Measurements from ENCODE around the gene DOCK8.

DNA sequence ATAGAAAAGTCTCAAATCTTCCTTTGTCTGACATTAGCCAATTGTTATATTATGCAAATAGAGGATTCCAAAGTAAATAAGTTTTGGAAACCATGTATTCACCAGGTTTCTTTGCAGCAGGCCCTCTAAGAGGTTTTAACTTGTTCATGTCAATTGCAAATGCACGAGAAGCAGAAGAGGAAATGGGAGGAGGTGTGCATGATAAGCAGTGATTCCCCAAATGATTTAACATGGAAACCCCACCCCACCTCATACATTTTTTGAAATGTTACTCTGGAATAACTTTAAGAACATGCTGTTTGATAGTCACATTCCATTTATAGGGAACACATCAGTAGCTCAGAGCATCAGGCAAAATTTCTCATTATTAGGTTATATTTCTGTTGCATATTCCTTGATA is 190.7 kb downstream of the DOCK8 start:
- TF ChIP-seq, protein P1, sequence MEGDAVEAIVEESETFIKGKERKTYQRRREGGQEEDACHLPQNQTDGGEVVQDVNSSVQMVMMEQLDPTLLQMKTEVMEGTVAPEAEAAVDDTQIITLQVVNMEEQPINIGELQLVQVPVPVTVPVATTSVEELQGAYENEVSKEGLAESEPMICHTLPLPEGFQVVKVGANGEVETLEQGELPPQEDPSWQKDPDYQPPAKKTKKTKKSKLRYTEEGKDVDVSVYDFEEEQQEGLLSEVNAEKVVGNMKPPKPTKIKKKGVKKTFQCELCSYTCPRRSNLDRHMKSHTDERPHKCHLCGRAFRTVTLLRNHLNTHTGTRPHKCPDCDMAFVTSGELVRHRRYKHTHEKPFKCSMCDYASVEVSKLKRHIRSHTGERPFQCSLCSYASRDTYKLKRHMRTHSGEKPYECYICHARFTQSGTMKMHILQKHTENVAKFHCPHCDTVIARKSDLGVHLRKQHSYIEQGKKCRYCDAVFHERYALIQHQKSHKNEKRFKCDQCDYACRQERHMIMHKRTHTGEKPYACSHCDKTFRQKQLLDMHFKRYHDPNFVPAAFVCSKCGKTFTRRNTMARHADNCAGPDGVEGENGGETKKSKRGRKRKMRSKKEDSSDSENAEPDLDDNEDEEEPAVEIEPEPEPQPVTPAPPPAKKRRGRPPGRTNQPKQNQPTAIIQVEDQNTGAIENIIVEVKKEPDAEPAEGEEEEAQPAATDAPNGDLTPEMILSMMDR (IDR thresholded peaks at IDR 0.05; ENCODE audit: low read length), result no peak
- TF ChIP-seq EZH2 (IDR thresholded peaks at IDR 0.05; ENCODE audit: borderline replicate concordance, low read length), result no peak

Measured in OCI-LY1 (cell line).